HEK293 (cell line): Measurements from ENCODE around the gene PTCHD1.

Source experiments
- CTCF ChIA-PET: fragments of 350-600 bp; formaldehyde crosslinking; extraction: SDS; loops from one replicate; lab custom pipeline; 2021; ENCODE audit warnings: antibody characterized with exemption; lab: Yijun Ruan, JAX
- POLR2A ChIA-PET: fragments of 300-600 bp; formaldehyde crosslinking; extraction: SDS; loops from one replicate; lab custom pipeline; 2020; ENCODE audit warnings: antibody characterized with exemption, inconsistent platforms; lab: Yijun Ruan, JAX
- H3K27ac ChIP-seq: fragments of 200-500 bp; sonication (Bioruptor generic); 2 replicates; pipeline ENCODE4 v1.5.1; 2014; ENCODE audit warnings: low read depth, low read length, control low read depth, inconsistent platforms; ENCODE audit errors: extremely low read depth
- H3K36me3 ChIP-seq, 2 experiments: fragments of 200-500 bp in 1 of 2; sonication (Bioruptor generic) in 1 of 2; 1 replicate in 1 of 2; 2 replicates in 1 of 2; pipeline ENCODE4 v1.5.1; 2014 to 2017; ENCODE audit warnings: inconsistent platforms in 2 of 2, low read length in 2 of 2; ENCODE audit not compliant: control insufficient read depth in 2 of 2, insufficient read depth in 1 of 2
- H3K4me1 ChIP-seq: fragments of 200-500 bp; sonication (Bioruptor generic); 2 replicates; pipeline ENCODE4 v1.5.1; 2014; ENCODE audit warnings: mild to moderate bottlenecking, low read length, inconsistent platforms; ENCODE audit not compliant: control insufficient read depth, insufficient read depth
- H3K4me3 ChIP-seq: 2 replicates; pipeline ENCODE4 v1.5.1; 2011; ENCODE audit warnings: low read depth, mild to moderate bottlenecking, control low read depth, low read length, moderate library complexity
- H3K9me3 ChIP-seq: fragments of 200-500 bp; sonication (Bioruptor generic); 2 replicates; pipeline ENCODE4 v1.5.1; 2014; ENCODE audit warnings: low read depth, low read length, inconsistent platforms; ENCODE audit not compliant: control insufficient read depth, insufficient read depth
- FEZF1 ChIP-seq: fragments of 450-650 bp; formaldehyde crosslinking; IDR thresholded peaks from 2 replicates; pipeline ENCODE4 v1.5.1; 2016; ENCODE audit warnings: missing biosample characterization, missing genetic modification characterization
- GLIS1 ChIP-seq: fragments of 450-650 bp; formaldehyde crosslinking; IDR thresholded peaks from 2 replicates; pipeline ENCODE4 v1.5.1; 2016; ENCODE audit warnings: missing biosample characterization, missing genetic modification characterization
- KLF1 ChIP-seq: fragments of 450-650 bp; formaldehyde crosslinking; IDR thresholded peaks from 2 replicates; pipeline ENCODE4 v1.5.1; 2016; ENCODE audit warnings: missing biosample characterization, missing genetic modification characterization
- MZF1 ChIP-seq: fragments of 450-650 bp; formaldehyde crosslinking; IDR thresholded peaks from 2 replicates; pipeline ENCODE4 v1.5.1; 2017; ENCODE audit warnings: missing biosample characterization, missing genetic modification characterization, borderline replicate concordance
- OSR2 ChIP-seq: fragments of 450-650 bp; formaldehyde crosslinking; IDR thresholded peaks from 2 replicates; pipeline ENCODE4 v1.5.1; 2016; ENCODE audit warnings: missing biosample characterization, missing genetic modification characterization
- SCRT1 ChIP-seq: fragments of 450-650 bp; formaldehyde crosslinking; IDR thresholded peaks from 2 replicates; pipeline ENCODE4 v1.5.1; 2016; ENCODE audit warnings: missing biosample characterization, missing genetic modification characterization, borderline replicate concordance
- TCF7L2 ChIP-seq: IDR thresholded peaks from 2 replicates; pipeline ENCODE4 v1.6.1; 2011; ENCODE audit warnings: low read depth, mild to moderate bottlenecking, inconsistent platforms, low read length, moderate library complexity, borderline replicate concordance
- ZNF155 ChIP-seq: fragments of 450-650 bp; formaldehyde crosslinking; IDR thresholded peaks from 2 replicates; pipeline ENCODE4 v1.5.1; 2016; ENCODE audit warnings: missing biosample characterization, missing genetic modification characterization
- ZNF658 ChIP-seq: fragments of 450-650 bp; formaldehyde crosslinking; IDR thresholded peaks from 2 replicates; pipeline ENCODE4; 2016; ENCODE audit warnings: missing biosample characterization, missing genetic modification characterization
- ZNF664 ChIP-seq: fragments of 450-650 bp; formaldehyde crosslinking; IDR thresholded peaks from 2 replicates; pipeline ENCODE4 v1.5.1; 2016; ENCODE audit warnings: missing biosample characterization, missing genetic modification characterization
- ZNF747 ChIP-seq: fragments of 450-650 bp; formaldehyde crosslinking; IDR thresholded peaks from 2 replicates; pipeline ENCODE4 v1.5.1; 2016; ENCODE audit warnings: missing biosample characterization, missing genetic modification characterization
- ZSCAN4 ChIP-seq: fragments of 450-650 bp; formaldehyde crosslinking; IDR thresholded peaks from 2 replicates; pipeline ENCODE4 v1.5.1; 2017; ENCODE audit warnings: missing biosample characterization, missing genetic modification characterization
- TF ChIP-seq, protein P1 (sequence below): fragments of 450-650 bp; formaldehyde crosslinking; IDR thresholded peaks from 2 replicates; pipeline ENCODE4 v1.5.1; 2016; ENCODE audit warnings: missing biosample characterization, missing genetic modification characterization, borderline replicate concordance
- TF ChIP-seq, protein P2 (sequence below): fragments of 450-650 bp; formaldehyde crosslinking; IDR thresholded peaks from 2 replicates; pipeline ENCODE4 v1.5.1; 2016; ENCODE audit warnings: missing biosample characterization, missing genetic modification characterization
- TF ChIP-seq, protein P3 (sequence below): fragments of 450-650 bp; formaldehyde crosslinking; IDR thresholded peaks from 2 replicates; pipeline ENCODE4 v1.5.1; 2016; ENCODE audit warnings: missing biosample characterization, missing genetic modification characterization
- TF ChIP-seq, protein P4 (sequence below): fragments of 450-650 bp; formaldehyde crosslinking; IDR thresholded peaks from 2 replicates; pipeline ENCODE4 v1.5.1; 2016; ENCODE audit warnings: missing biosample characterization, missing genetic modification characterization, borderline replicate concordance

Gene PTCHD1

DNA sequence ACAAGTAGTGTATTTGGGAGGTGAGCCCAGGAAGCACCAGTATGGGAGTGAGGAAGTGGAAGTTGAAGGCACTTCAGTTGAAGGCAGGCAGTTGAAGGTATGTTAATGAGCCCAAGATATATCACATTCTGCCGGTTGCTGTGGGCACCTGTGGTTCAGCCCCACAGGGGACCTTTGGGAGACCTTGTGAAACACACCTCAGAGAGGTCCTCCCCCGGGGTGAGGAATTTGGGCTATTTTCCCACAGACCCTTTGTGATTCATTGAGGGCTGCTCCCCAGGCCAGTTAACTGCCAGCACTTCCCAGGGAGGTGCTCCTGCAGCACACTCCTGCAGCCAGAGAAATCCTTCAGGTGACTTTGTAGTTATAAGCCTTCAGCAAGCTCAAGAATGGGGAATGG, 45.9 kb downstream of the PTCHD1 start:
- CTCF ChIA-PET = no interaction called here
- POLR2A ChIA-PET = no interaction called here
- TF ChIP-seq, protein P1, sequence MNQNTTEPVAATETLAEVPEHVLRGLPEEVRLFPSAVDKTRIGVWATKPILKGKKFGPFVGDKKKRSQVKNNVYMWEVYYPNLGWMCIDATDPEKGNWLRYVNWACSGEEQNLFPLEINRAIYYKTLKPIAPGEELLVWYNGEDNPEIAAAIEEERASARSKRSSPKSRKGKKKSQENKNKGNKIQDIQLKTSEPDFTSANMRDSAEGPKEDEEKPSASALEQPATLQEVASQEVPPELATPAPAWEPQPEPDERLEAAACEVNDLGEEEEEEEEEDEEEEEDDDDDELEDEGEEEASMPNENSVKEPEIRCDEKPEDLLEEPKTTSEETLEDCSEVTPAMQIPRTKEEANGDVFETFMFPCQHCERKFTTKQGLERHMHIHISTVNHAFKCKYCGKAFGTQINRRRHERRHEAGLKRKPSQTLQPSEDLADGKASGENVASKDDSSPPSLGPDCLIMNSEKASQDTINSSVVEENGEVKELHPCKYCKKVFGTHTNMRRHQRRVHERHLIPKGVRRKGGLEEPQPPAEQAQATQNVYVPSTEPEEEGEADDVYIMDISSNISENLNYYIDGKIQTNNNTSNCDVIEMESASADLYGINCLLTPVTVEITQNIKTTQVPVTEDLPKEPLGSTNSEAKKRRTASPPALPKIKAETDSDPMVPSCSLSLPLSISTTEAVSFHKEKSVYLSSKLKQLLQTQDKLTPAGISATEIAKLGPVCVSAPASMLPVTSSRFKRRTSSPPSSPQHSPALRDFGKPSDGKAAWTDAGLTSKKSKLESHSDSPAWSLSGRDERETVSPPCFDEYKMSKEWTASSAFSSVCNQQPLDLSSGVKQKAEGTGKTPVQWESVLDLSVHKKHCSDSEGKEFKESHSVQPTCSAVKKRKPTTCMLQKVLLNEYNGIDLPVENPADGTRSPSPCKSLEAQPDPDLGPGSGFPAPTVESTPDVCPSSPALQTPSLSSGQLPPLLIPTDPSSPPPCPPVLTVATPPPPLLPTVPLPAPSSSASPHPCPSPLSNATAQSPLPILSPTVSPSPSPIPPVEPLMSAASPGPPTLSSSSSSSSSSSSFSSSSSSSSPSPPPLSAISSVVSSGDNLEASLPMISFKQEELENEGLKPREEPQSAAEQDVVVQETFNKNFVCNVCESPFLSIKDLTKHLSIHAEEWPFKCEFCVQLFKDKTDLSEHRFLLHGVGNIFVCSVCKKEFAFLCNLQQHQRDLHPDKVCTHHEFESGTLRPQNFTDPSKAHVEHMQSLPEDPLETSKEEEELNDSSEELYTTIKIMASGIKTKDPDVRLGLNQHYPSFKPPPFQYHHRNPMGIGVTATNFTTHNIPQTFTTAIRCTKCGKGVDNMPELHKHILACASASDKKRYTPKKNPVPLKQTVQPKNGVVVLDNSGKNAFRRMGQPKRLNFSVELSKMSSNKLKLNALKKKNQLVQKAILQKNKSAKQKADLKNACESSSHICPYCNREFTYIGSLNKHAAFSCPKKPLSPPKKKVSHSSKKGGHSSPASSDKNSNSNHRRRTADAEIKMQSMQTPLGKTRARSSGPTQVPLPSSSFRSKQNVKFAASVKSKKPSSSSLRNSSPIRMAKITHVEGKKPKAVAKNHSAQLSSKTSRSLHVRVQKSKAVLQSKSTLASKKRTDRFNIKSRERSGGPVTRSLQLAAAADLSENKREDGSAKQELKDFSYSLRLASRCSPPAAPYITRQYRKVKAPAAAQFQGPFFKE (tag by site-specific recombination) = no peak
- peak; percentile 66 for TF ChIP-seq GLIS1 (tag by site-specific recombination)

DNA sequence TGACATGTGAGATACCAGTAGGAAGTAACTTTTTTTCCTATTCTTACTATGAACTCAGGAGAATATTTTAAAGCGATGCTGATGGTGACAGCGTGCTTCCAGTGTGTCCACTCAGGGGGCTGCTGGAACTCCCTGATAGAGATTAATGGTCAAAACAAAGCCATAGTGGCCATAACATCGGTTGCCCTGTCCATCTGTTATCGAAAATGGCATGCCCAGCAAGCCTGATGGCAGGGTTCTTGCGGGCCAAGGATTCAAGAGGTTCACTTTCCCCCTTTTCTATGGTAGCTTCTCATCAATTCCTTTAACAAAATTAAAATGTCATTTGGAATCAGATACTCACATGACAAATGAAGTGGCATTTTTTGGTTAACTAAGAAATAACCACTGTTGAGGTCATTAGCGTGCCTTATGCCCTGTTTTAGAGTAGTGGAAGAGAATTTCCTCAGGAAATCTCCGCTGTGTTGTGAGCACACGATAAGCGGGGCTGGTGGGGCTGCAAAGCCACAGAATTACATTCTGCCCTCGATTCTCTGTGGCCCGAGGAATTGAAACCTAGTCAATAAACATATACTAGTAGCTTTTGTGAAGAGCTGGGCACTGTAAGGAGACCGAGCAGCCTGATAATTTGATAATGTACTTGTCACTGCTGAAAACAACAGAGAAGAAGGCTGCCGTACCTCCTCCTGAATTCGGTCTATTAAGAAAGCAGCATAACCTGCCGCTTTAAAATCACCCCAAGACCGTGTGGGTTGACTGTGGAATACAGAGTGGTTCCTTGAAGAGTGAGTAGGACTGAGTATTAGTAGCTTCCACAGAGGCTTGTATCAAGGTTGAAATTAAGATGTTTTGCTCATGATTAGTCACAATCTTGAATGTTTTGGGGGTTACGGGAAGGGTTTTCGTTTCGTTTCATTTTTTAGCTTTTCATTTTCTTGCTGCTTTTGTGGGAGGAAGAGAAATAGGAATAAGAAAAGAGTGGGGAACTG, 46.7 kb downstream of the PTCHD1 start:
- TF ChIP-seq ZNF664 (tag by site-specific recombination) = no peak
- POLR2A ChIA-PET = no interaction called here
- Histone ChIP-seq H3K4me1 (peaks cover 13% of the 10 kb centered on the region), H3K27ac (no peak overlapping the region), H3K9me3 (no peaks in the 10 kb centered on the region), H3K36me3 (peaks cover 0 to 5% of the 10 kb centered on the region in 2 experiments; a peak in 1 of 3 replicates), H3K4me3 (no peak overlapping the region)
- CTCF ChIA-PET = interaction anchor here (0.6 to 0.7 kb wide), 2 partner anchors 8 to 11 kb away, joined by 3 to 5 read pairs; no protein-coding TSS in a partner anchor

More for the DNA sequence above, 45.9 kb downstream of the PTCHD1 start:
- Histone ChIP-seq H3K9me3 (no peaks in the 10 kb centered on the region), H3K27ac (no peak overlapping the region), H3K4me3 (no peak overlapping the region), H3K4me1 (peaks cover 13% of the 10 kb centered on the region), H3K36me3 (peaks cover 0 to 5% of the 10 kb centered on the region in 2 experiments; a peak in 1 of 3 replicates)

GRCh38 chrX:23382572-23382971, 47.9 kb downstream of the PTCHD1 start:
- ChIA-PET CTCF (no interaction called here), POLR2A (no interaction called here)
- Histone ChIP-seq H3K36me3 (peaks cover 0 to 5% of the 10 kb centered on the region in 2 experiments; a peak in 1 of 3 replicates), H3K9me3 (no peaks in the 10 kb centered on the region), H3K4me3 (no peak overlapping the region), H3K4me1 (peaks cover 13% of the 10 kb centered on the region), H3K27ac (no peak overlapping the region)
- TF ChIP-seq ZNF155 (tag by site-specific recombination) = no peak
- peak; percentile 62 for TF ChIP-seq FEZF1
- TF ChIP-seq ZSCAN4 (tag by site-specific recombination) = no peak
- peak; percentile 42; the same call in 1 of the 2 replicates for TF ChIP-seq OSR2
- no peak for TF ChIP-seq SCRT1 (tag by site-specific recombination)
- TF ChIP-seq TCF7L2 = peak; percentile 78
- TF ChIP-seq, protein P2, sequence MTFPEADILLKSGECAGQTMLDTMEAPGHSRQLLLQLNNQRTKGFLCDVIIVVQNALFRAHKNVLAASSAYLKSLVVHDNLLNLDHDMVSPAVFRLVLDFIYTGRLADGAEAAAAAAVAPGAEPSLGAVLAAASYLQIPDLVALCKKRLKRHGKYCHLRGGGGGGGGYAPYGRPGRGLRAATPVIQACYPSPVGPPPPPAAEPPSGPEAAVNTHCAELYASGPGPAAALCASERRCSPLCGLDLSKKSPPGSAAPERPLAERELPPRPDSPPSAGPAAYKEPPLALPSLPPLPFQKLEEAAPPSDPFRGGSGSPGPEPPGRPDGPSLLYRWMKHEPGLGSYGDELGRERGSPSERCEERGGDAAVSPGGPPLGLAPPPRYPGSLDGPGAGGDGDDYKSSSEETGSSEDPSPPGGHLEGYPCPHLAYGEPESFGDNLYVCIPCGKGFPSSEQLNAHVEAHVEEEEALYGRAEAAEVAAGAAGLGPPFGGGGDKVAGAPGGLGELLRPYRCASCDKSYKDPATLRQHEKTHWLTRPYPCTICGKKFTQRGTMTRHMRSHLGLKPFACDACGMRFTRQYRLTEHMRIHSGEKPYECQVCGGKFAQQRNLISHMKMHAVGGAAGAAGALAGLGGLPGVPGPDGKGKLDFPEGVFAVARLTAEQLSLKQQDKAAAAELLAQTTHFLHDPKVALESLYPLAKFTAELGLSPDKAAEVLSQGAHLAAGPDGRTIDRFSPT (tag by site-specific recombination) = peak; percentile 38; the same call in 1 of the 2 replicates
- TF ChIP-seq KLF1 = no peak
- no peak for TF ChIP-seq ZNF658 (tag by site-specific recombination)
- no peak for TF ChIP-seq MZF1 (tag by site-specific recombination)
- TF ChIP-seq, protein P3, sequence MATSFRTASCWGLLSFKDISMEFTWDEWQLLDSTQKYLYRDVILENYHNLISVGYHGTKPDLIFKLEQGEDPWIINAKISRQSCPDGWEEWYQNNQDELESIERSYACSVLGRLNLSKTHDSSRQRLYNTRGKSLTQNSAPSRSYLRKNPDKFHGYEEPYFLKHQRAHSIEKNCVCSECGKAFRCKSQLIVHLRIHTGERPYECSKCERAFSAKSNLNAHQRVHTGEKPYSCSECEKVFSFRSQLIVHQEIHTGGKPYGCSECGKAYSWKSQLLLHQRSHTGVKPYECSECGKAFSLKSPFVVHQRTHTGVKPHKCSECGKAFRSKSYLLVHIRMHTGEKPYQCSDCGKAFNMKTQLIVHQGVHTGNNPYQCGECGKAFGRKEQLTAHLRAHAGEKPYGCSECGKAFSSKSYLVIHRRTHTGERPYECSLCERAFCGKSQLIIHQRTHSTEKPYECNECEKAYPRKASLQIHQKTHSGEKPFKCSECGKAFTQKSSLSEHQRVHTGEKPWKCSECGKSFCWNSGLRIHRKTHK (tag by site-specific recombination) = no peak
- TF ChIP-seq, protein P4, sequence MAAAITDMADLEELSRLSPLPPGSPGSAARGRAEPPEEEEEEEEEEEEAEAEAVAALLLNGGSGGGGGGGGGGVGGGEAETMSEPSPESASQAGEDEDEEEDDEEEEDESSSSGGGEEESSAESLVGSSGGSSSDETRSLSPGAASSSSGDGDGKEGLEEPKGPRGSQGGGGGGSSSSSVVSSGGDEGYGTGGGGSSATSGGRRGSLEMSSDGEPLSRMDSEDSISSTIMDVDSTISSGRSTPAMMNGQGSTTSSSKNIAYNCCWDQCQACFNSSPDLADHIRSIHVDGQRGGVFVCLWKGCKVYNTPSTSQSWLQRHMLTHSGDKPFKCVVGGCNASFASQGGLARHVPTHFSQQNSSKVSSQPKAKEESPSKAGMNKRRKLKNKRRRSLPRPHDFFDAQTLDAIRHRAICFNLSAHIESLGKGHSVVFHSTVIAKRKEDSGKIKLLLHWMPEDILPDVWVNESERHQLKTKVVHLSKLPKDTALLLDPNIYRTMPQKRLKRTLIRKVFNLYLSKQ (tag by site-specific recombination) = no peak
- TF ChIP-seq ZNF747 = no peak
